ENCODE data around the gene RFC5. TPM values are rescaled to one million over a fixed set of nuclear protein-coding genes. Genes with fewer than 3 reads are reported as not detected.
"Not testable (repeated sequence)": the region's sequence is repeated elsewhere in the genome, so short reads cannot be mapped to it uniquely, and the experiment has no call there.

Gene RFC5
- total RNA-seq, 2 donors from 2014 or later = 53.7 to 64.4 TPM

- peaks cover 8% of the 10 kb centered on the region for H3K4me1 Mint-ChIP-seq
- peaks cover 9% of the 10 kb centered on the region for H3K9me3 Mint-ChIP-seq
- H3K36me3 Mint-ChIP-seq (ENCODE audit: low read depth) = no peaks in the 10 kb centered on the region
- H3K27ac Mint-ChIP-seq = no peak overlapping the region
- peak; percentile 81 for ATAC-seq (replicated peaks)
- peaks cover 11% of the 10 kb centered on the region for H3K27me3 Mint-ChIP-seq
- H3K4me3 Mint-ChIP-seq = peak overlapping the region; percentile 4
Measured at GRCh38 chr12:117994551-117995438, 21.7 kb upstream of the RFC5 start.

- no peak for ATAC-seq (replicated peaks)
- peaks cover 9% of the 10 kb centered on the region for H3K9me3 Mint-ChIP-seq
- H3K27me3 Mint-ChIP-seq = peaks cover 4% of the 10 kb centered on the region
- H3K36me3 Mint-ChIP-seq (ENCODE audit: low read depth) = no peaks in the 10 kb centered on the region
- H3K27ac Mint-ChIP-seq = no peak overlapping the region
- H3K4me1 Mint-ChIP-seq = peaks cover 12% of the 10 kb centered on the region
- H3K4me3 Mint-ChIP-seq = no peak overlapping the region
Measured at GRCh38 chr12:117998719-117999118, 17.8 kb upstream of the RFC5 start.

DNA sequence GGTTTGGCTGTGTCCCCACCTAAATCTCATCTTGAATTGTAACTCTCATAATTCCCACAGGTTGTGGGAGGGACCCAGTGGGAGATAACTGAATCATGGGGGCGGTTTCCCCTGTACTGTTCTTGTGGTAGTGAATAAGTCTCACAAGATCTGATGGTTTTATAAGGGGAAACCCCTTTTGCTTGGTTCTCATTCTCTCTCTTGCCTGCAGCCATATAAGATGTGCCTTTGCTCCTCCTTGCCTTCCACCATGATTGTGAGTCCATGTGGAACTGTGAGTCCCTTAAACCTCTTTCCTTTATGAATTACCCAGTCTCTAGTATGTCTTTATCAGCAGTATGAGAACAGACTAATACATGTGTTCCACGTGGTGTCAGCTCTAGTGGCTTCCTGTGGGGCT, 16.7 kb upstream of the RFC5 start:
- H3K27me3 Mint-ChIP-seq; H3K9me3 Mint-ChIP-seq; H3K36me3 Mint-ChIP-seq (ENCODE audit: low read depth); H3K4me1 Mint-ChIP-seq; H3K27ac Mint-ChIP-seq: not testable (repeated sequence)
- H3K4me3 Mint-ChIP-seq = peak overlapping the region; percentile 8
- ATAC-seq (replicated peaks) = peak; percentile 76

DNA sequence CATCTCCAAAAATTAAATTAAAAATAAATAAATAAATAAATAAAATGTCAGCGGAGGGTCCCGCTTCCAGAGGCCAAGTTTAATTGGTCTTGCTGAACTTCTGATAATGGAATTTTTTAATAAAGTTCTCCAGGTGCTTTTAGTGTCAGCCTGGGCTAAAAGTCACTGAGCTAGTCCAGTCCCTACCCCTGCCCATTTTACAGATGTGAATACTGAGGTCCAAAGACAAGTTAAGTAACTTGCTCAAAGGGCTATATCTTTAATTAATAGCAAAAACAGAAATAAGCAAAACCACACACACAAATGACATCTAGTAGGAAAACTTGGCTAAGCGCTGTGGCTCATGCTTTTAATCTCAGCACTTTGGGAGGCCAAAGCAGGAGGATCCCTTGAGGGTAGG, 5.6 kb upstream of the RFC5 start:
- Mint-ChIP-seq H3K36me3 (ENCODE audit: low read depth) (no peaks in the 10 kb centered on the region), H3K4me1 (no peaks in the 10 kb centered on the region), H3K4me3 (no peak overlapping the region), H3K27ac (no peak overlapping the region), H3K9me3 (no peaks in the 10 kb centered on the region), H3K27me3 (no peaks in the 10 kb centered on the region)
- no peak for ATAC-seq (replicated peaks)

GRCh38 chr12:118011377-118011776, 5.1 kb upstream of the RFC5 start:
- H3K4me3 Mint-ChIP-seq = no peak overlapping the region
- ATAC-seq (replicated peaks) = no peak
- H3K36me3 Mint-ChIP-seq (ENCODE audit: low read depth) = peaks cover 3% of the 10 kb centered on the region
- no peak overlapping the region for H3K27ac Mint-ChIP-seq
- no peaks in the 10 kb centered on the region for H3K27me3 Mint-ChIP-seq
- H3K4me1 Mint-ChIP-seq = no peaks in the 10 kb centered on the region
- H3K9me3 Mint-ChIP-seq = no peaks in the 10 kb centered on the region

GRCh38 chr12:118011961-118012360, 4.5 kb upstream of the RFC5 start:
- Mint-ChIP-seq H3K9me3 (no peaks in the 10 kb centered on the region), H3K36me3 (ENCODE audit: low read depth) (peaks cover 8% of the 10 kb centered on the region), H3K27ac (no peak overlapping the region), H3K4me1 (no peaks in the 10 kb centered on the region), H3K4me3 (no peak overlapping the region), H3K27me3 (no peaks in the 10 kb centered on the region)
- ATAC-seq (replicated peaks) = no peak

GRCh38 chr12:118013283-118013682, 3.2 kb upstream of the RFC5 start:
- no peak for ATAC-seq (replicated peaks)
- no peak overlapping the region for H3K4me3 Mint-ChIP-seq
- H3K9me3 Mint-ChIP-seq = no peaks in the 10 kb centered on the region
- H3K27ac Mint-ChIP-seq = no peak overlapping the region
- peaks cover 6% of the 10 kb centered on the region for H3K4me1 Mint-ChIP-seq
- H3K36me3 Mint-ChIP-seq (ENCODE audit: low read depth) = peaks cover 22% of the 10 kb centered on the region
- H3K27me3 Mint-ChIP-seq = no peaks in the 10 kb centered on the region

DNA sequence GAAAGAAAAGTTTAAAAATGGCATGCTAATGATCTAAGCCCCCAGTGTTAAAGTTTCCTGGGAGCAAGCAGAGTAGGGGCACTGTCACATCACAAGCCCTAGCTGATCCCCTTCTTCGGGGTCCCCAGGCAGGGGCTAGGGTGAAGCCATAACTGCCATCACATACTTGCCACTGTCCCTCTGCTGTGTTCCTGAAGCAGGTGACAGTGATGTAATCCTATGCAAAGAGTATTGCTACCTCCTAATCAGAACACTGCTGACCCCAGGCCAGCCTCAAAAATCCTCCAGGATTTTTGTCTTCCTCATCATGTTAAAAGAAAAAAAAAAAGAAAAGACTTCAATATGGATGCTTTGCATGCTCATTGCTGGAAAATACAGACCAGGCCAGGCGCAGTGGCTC, 1.2 kb upstream of the RFC5 start:
- H3K4me3 Mint-ChIP-seq = peak overlapping the region; percentile 98

GRCh38 chr12:118015944-118016343, 559 bp upstream of the RFC5 start:
- H3K27me3 Mint-ChIP-seq = no peaks in the 10 kb centered on the region
- H3K36me3 Mint-ChIP-seq (ENCODE audit: low read depth) = peaks cover 48% of the 10 kb centered on the region
- no peaks in the 10 kb centered on the region for H3K9me3 Mint-ChIP-seq
- H3K4me3 Mint-ChIP-seq = peak overlapping the region; percentile 98
- H3K27ac Mint-ChIP-seq = peak overlapping the region; percentile 96
- peak; percentile 0 for ATAC-seq (replicated peaks)
- H3K4me1 Mint-ChIP-seq = peaks cover 6% of the 10 kb centered on the region

More for the DNA sequence above, 1.2 kb upstream of the RFC5 start:
- peaks cover 6% of the 10 kb centered on the region for H3K4me1 Mint-ChIP-seq
- no peaks in the 10 kb centered on the region for H3K9me3 Mint-ChIP-seq
- H3K27me3 Mint-ChIP-seq = no peaks in the 10 kb centered on the region
- peaks cover 42% of the 10 kb centered on the region for H3K36me3 Mint-ChIP-seq (ENCODE audit: low read depth)
- no peak overlapping the region for H3K27ac Mint-ChIP-seq
- no peak for ATAC-seq (replicated peaks)

DNA sequence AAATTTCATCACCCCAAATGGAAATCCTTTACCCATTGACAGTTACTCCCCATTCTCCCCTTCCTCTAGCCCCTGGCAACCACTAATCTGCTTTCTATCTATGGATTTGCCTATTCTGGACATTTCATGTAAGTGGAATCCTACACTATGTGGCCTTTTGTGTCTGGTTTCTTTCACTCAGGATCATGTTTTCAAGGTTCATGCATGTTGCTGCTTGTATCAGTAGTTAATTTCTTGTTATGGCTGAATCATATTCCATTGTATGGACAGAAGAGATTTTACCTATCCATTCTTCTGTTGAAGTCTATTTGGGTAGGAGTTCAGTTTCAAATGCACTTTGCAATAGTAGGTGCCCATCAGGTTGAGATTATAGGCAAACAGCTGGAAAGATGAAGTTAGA, 1.4 kb downstream of the RFC5 start:
- no peak for ATAC-seq (replicated peaks)
- H3K4me3 Mint-ChIP-seq = peak overlapping the region; percentile 98
- H3K27me3 Mint-ChIP-seq = no peaks in the 10 kb centered on the region
- H3K4me1 Mint-ChIP-seq = peaks cover 10% of the 10 kb centered on the region
- H3K9me3 Mint-ChIP-seq = no peaks in the 10 kb centered on the region
- peak overlapping the region; percentile 96 for H3K27ac Mint-ChIP-seq
- peaks cover 68% of the 10 kb centered on the region for H3K36me3 Mint-ChIP-seq (ENCODE audit: low read depth)

- H3K4me1 Mint-ChIP-seq = peaks cover 10% of the 10 kb centered on the region
- no peaks in the 10 kb centered on the region for H3K9me3 Mint-ChIP-seq
- no peak overlapping the region for H3K4me3 Mint-ChIP-seq
- ATAC-seq (replicated peaks) = no peak
- no peaks in the 10 kb centered on the region for H3K27me3 Mint-ChIP-seq
- peaks cover 87% of the 10 kb centered on the region for H3K36me3 Mint-ChIP-seq (ENCODE audit: low read depth)
- H3K27ac Mint-ChIP-seq = peak overlapping the region; percentile 38
Measured at GRCh38 chr12:118020036-118020435, 3.5 kb downstream of the RFC5 start.

DNA sequence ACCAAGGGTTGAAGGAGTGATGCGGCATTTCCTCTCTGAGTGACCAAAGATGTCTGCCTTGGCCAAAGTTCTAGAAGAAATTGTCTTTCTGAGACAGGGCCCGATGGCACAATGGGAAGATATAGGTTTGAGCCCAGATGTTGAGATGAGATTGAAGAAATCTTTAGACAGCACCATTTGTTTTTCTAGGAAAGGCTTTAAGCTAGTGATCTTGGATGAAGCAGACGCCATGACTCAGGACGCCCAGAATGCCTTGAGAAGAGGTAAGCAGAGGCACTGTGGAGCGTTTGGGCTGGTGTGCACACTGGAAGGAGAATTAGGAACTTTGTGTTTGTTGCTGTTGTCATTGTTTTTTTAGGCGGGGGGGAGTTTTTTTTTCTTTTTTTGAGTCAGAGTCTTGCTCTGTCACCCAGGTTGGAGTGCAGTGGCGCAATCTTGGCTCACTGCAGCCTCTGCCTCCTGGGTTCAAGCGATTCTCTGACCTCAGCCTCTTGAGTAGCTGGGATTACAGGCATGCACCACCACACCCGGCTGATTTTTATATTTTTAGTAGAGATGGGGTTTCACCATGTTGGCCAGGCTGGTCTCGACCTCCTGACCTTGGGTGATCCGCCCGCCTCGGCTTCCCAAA, 5.7 kb downstream of the RFC5 start:
- H3K36me3 Mint-ChIP-seq (ENCODE audit: low read depth) = peaks cover 98% of the 10 kb centered on the region
- H3K27ac Mint-ChIP-seq = peak overlapping the region; percentile 29
- not testable (repeated sequence) for H3K4me3 Mint-ChIP-seq; ATAC-seq (replicated peaks); H3K4me1 Mint-ChIP-seq; H3K9me3 Mint-ChIP-seq; H3K27me3 Mint-ChIP-seq

DNA sequence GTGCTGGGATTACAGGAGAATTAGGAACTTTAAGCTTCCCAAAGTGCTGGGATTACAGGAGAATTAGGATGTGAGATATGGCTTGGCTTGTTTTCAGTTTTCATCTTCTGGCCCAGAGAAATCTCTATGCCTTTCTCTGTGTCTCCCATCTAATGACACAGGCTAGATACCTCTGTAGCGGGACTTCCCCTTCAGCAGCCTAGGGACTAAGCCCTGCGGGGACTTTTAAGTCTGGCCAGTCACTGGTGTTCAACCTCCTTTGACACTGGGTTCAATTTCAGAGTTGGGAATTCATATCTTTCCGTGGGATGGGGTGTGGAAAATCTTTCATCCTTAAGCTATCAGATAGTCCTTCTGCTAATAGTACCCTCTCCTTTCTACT, 6.2 kb downstream of the RFC5 start:
- peaks cover 98% of the 10 kb centered on the region for H3K36me3 Mint-ChIP-seq (ENCODE audit: low read depth)
- peak overlapping the region; percentile 28 for H3K27ac Mint-ChIP-seq
- no peak overlapping the region for H3K4me3 Mint-ChIP-seq
- H3K4me1 Mint-ChIP-seq = peaks cover 9% of the 10 kb centered on the region
- no peaks in the 10 kb centered on the region for H3K9me3 Mint-ChIP-seq
- H3K27me3 Mint-ChIP-seq = no peaks in the 10 kb centered on the region
- no peak for ATAC-seq (replicated peaks)

- peak overlapping the region; percentile 28 for H3K27ac Mint-ChIP-seq
- H3K27me3 Mint-ChIP-seq = no peaks in the 10 kb centered on the region
- H3K4me3 Mint-ChIP-seq = no peak overlapping the region
- H3K36me3 Mint-ChIP-seq (ENCODE audit: low read depth) = peaks cover 98% of the 10 kb centered on the region
- no peak for ATAC-seq (replicated peaks)
- peaks cover 4% of the 10 kb centered on the region for H3K4me1 Mint-ChIP-seq
- H3K9me3 Mint-ChIP-seq = no peaks in the 10 kb centered on the region
Measured at GRCh38 chr12:118023301-118023860, 6.9 kb downstream of the RFC5 start.

DNA sequence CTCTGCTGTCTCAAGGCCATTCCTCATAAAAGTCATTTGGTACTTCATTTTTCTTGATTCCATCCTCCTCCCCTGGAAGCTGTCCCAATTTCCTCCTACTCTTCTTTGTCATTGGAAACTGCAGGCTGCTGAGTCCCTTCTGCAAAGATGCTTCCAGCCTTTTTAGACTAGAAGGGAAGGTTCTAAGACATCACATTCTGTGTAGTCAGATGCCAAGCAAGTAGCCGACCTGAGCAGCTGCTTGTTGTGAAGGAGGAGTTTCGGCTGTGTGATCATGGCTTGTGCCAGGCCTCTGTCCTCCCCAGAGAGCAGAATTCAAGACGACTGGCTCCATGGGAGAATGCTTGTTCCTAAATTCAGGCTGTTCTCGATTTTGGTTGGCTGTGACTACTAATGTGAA, 8.7 kb downstream of the RFC5 start:
- no peak for ATAC-seq (replicated peaks)
- Mint-ChIP-seq H3K36me3 (ENCODE audit: low read depth) (peaks cover 98% of the 10 kb centered on the region), H3K27me3 (no peaks in the 10 kb centered on the region), H3K27ac (no peak overlapping the region), H3K9me3 (no peaks in the 10 kb centered on the region), H3K4me3 (no peak overlapping the region), H3K4me1 (peaks cover 10% of the 10 kb centered on the region)
